Endothelial cell of umbilical vein (primary cell): Measurements from ENCODE around the gene CNTN2. TPM values are rescaled to one million over a fixed set of nuclear protein-coding genes. Genes with fewer than 3 reads are reported as not detected.

Experiments used
- BruUV-seq: library from RNA; stranded (reverse); fragments of 400-500 nt; replicated peaks from 2 replicates; lab custom pipeline; 2021; lab: Mats Ljungman, UMichigan
- CTCF ChIA-PET: fragments of 300-600, 350-600 bp; sonication (Branson Sonifier 250); formaldehyde crosslinking; loops from one replicate; lab custom pipeline; 2021; ENCODE audit warnings: antibody characterized with exemption, inconsistent platforms; lab: Charles Lee
- POLR2A ChIA-PET: fragments of 300-600, 350-600 bp; sonication (Branson Sonifier 250); formaldehyde crosslinking; loops from one replicate; lab custom pipeline; 2021; ENCODE audit warnings: antibody characterized with exemption, inconsistent platforms; lab: Charles Lee
- DNase-seq: peaks from one replicate; pipeline ENCODE4 v3.0.0-alpha.2; 2011; ENCODE audit warnings: low read depth, low spot score
- FAIRE-seq: peaks from 2 replicates; lab custom pipeline; 2011; peaks lifted over from hg19 to GRCh38; lab: Jason Lieb, UNC
- H2AFZ ChIP-seq: 2 replicates; pipeline ENCODE4 v1.6.0; 2012; ENCODE audit warnings: low read depth, low read length, control low read depth, inconsistent platforms
- H3K27ac ChIP-seq: 2 replicates; pipeline ENCODE4 v1.5.1; 2011; ENCODE audit warnings: low read depth, mild to moderate bottlenecking, control low read depth, low read length, moderate library complexity; ENCODE audit not compliant: insufficient read depth
- H3K27me3 ChIP-seq, 2 experiments: 2 replicates each; pipeline versions ENCODE4 v1.6.0 to v1.6.1; 2011; ENCODE audit warnings: low read length in 2 of 2, mixed read lengths in 1 of 2; ENCODE audit not compliant: control insufficient read depth in 2 of 2, insufficient read depth in 2 of 2
- H3K36me3 ChIP-seq, 2 experiments: 2 replicates in 1 of 2; 3 replicates in 1 of 2; pipeline ENCODE4 v1.5.1; 2011; ENCODE audit warnings: low read length in 2 of 2, mild to moderate bottlenecking in 1 of 2, moderate library complexity in 1 of 2; ENCODE audit not compliant: control insufficient read depth in 2 of 2, insufficient read depth in 2 of 2; ENCODE audit errors: extremely low read depth in 1 of 2
- H3K4me1 ChIP-seq: 3 replicates; pipeline ENCODE4 v1.5.1; 2011; ENCODE audit warnings: mild to moderate bottlenecking, low read length; ENCODE audit not compliant: control insufficient read depth, insufficient read depth; ENCODE audit errors: extremely low read depth
- H3K4me2 ChIP-seq: 2 replicates; pipeline ENCODE4 v1.6.1; 2011; ENCODE audit warnings: low read length, control low read depth, mixed read lengths; ENCODE audit not compliant: insufficient read depth
- H3K4me3 ChIP-seq, 3 experiments: fragments of 200-600 bp in 1 of 3; sonication (generic), shearing (Covaris generic) in 1 of 3; replicated peaks in 1 of 3; 2 replicates each; pipeline ENCODE4 v1.5.1; 2011 to 2016; ENCODE audit warnings: control low read depth in 3 of 3, low read length in 3 of 3, mild to moderate bottlenecking in 2 of 3, inconsistent platforms in 1 of 3, low read depth in 1 of 3, moderate library complexity in 1 of 3; ENCODE audit not compliant: insufficient read depth in 1 of 3
- H3K79me2 ChIP-seq: 2 replicates; pipeline ENCODE4 v1.6.0; 2012; ENCODE audit warnings: low read length, inconsistent platforms; ENCODE audit not compliant: control insufficient read depth, insufficient read depth
- H3K9ac ChIP-seq: replicated peaks from 2 replicates; pipeline ENCODE3; 2011; ENCODE audit warnings: low read length, control low read depth; ENCODE audit not compliant: insufficient read depth; ENCODE audit errors: extremely low read depth
- H3K9me1 ChIP-seq: replicated peaks from 3 replicates; pipeline ENCODE4 v1.6.0; 2011; ENCODE audit warnings: mild to moderate bottlenecking, low read length; ENCODE audit not compliant: control insufficient read depth, insufficient read depth; ENCODE audit errors: extremely low read depth
- H3K9me3 ChIP-seq: replicated peaks from 2 replicates; pipeline ENCODE4 v1.5.1; 2012; ENCODE audit warnings: low read length, inconsistent platforms; ENCODE audit not compliant: control insufficient read depth, insufficient read depth
- H4K20me1 ChIP-seq: replicated peaks from 2 replicates; pipeline ENCODE3; 2011; ENCODE audit warnings: mild to moderate bottlenecking, low read length; ENCODE audit not compliant: control insufficient read depth, insufficient read depth; ENCODE audit errors: extremely low read depth
- CTCF ChIP-seq, 2 donors: IDR thresholded peaks; 1 replicate in 1 of 2; 2 replicates in 1 of 2; pipeline ENCODE4 v1.5.1; 2011; ENCODE audit warnings: low read length in 2 of 2, mild to moderate bottlenecking in 2 of 2, moderate library complexity in 2 of 2, control low read depth in 1 of 2, inconsistent platforms in 1 of 2, low read depth in 1 of 2; ENCODE audit not compliant: insufficient read depth in 1 of 2; ENCODE audit errors: extremely low read depth in 1 of 2
- EZH2 ChIP-seq: IDR thresholded peaks from 2 replicates; pipeline ENCODE4 v1.6.1; 2012; ENCODE audit warnings: borderline replicate concordance, low read depth, mild to moderate bottlenecking, moderate library complexity, low read length, inconsistent platforms; ENCODE audit not compliant: severe bottlenecking
- FOS ChIP-seq: IDR thresholded peaks from 2 replicates; pipeline ENCODE4 v1.6.1; 2011; ENCODE audit warnings: mild to moderate bottlenecking, low read length, moderate library complexity, borderline replicate concordance; ENCODE audit not compliant: insufficient read depth
- GATA2 ChIP-seq: IDR thresholded peaks from 2 replicates; pipeline ENCODE4 v1.7.0; 2011; ENCODE audit warnings: low read depth, mild to moderate bottlenecking, moderate library complexity, mixed read lengths, low read length; ENCODE audit not compliant: insufficient read length, insufficient read depth
- JUN ChIP-seq: IDR thresholded peaks from 2 replicates; pipeline ENCODE4 v1.6.1; 2011; ENCODE audit warnings: borderline replicate concordance, low read depth; ENCODE audit not compliant: insufficient read length, insufficient read depth
- MAX ChIP-seq: IDR thresholded peaks from 2 replicates; pipeline ENCODE4 v1.6.1; 2011; ENCODE audit not compliant: insufficient read depth, insufficient read length
- MYC ChIP-seq: IDR thresholded peaks from one replicate; pipeline ENCODE4 v1.6.1; 2011; ENCODE audit warnings: mild to moderate bottlenecking, low read depth, low read length
- POLR2A ChIP-seq: IDR thresholded peaks from 2 replicates; pipeline ENCODE4 v1.6.1; 2012; ENCODE audit warnings: low read depth, mild to moderate bottlenecking, control low read depth, low read length
- POLR2AphosphoS5 ChIP-seq: IDR thresholded peaks from 2 replicates; pipeline ENCODE4 v1.6.1; 2012; ENCODE audit warnings: low read depth, mild to moderate bottlenecking, control low read depth, low read length, moderate library complexity; ENCODE audit not compliant: insufficient read depth
- dilution Hi-C: fragments of 300-500 bp; cut with MboI; formaldehyde crosslinking; loops from one replicate; pipeline ENCODE4 v1.15.0; 2019; ENCODE audit warnings: low sequenced_read_pairs; ENCODE audit not compliant: extremely low pct_ligation_motif_present
- intact Hi-C: fragments of 100-400 bp; cut with micrococcal nuclease; formaldehyde crosslinking; loops from one replicate; pipeline ENCODE4 v1.10.0; 2022
- polyA plus RNA-seq, 4 experiments: library from polyadenylated mRNA; depleted of rRNA in 3 of 4; stranded (reverse) in 3 of 4; unstranded in 1 of 4; fragments of >200 nt; gene quantifications; 2 replicates each; pipeline versions ENCODE4 v1.2.1 to v1.2.3, GENCODE V29; 2011 to 2012; ENCODE audit warnings: missing spikeins in 1 of 4
- total RNA-seq: library from RNA; stranded (reverse); gene quantifications from 2 replicates; pipeline ENCODE4 v1.2.3, GENCODE V29; 2021

The CNTN2 gene
- total and polyA plus RNA-seq, 2 donors (not counting 3 experiments of a cell fraction or from before 2014, with no cell fraction given) = not detected

GRCh38 chr1:205041001-205041715 is 1.9 kb upstream of the CNTN2 start:
- H3K27ac ChIP-seq = no peak overlapping the region
- H3K4me1 ChIP-seq = no peaks in the 10 kb centered on the region
- no peak for TF ChIP-seq MYC
- no peak for TF ChIP-seq FOS
- TF ChIP-seq POLR2AphosphoS5 = no peak
- no peak for TF ChIP-seq POLR2A
- no peak for TF ChIP-seq MAX
- no peak for TF ChIP-seq CTCF (IDR thresholded peaks at IDR 0.05; ENCODE audit: extremely low read depth in 1 of 2, insufficient read depth in 1 of 2, low read depth in 1 of 2, low read length in 2 of 2)
- TF ChIP-seq JUN = no peak
- no peak for TF ChIP-seq GATA2
- TF ChIP-seq EZH2 = no peak
- H3K9me1 ChIP-seq = no peaks in the 10 kb centered on the region
- H3K4me2 ChIP-seq = no peak overlapping the region
- intact Hi-C loops = no loop called here
- H3K36me3 ChIP-seq = no peaks in the 10 kb centered on the region
- DNase-seq (no peak), FAIRE-seq (no peak)
- H3K4me3 ChIP-seq = no peak overlapping the region
- CTCF ChIA-PET = interaction anchor here (1.1 to 2.8 kb wide), 4 partner anchors 20 to 66 kb away, joined by 3 to 22 read pairs (median 3); no protein-coding TSS in a partner anchor
- H3K27me3 ChIP-seq = peaks cover 34 to 45% of the 10 kb centered on the region in 2 experiments
- no TSS peak for BruUV-seq
- dilution Hi-C loops = no loop called here
- H4K20me1 ChIP-seq = no peaks in the 10 kb centered on the region
- H3K79me2 ChIP-seq = no peaks in the 10 kb centered on the region
- H3K9ac ChIP-seq = no peak overlapping the region
- no peak overlapping the region for H2AFZ ChIP-seq
- POLR2A ChIA-PET = no interaction called here
- no peaks in the 10 kb centered on the region for H3K9me3 ChIP-seq
